ENCODE results near the gene HS6ST1.
A peak's percentile ranks its signal among the peaks of the same experiment; 100 is the strongest.

The HS6ST1 gene

DNA sequence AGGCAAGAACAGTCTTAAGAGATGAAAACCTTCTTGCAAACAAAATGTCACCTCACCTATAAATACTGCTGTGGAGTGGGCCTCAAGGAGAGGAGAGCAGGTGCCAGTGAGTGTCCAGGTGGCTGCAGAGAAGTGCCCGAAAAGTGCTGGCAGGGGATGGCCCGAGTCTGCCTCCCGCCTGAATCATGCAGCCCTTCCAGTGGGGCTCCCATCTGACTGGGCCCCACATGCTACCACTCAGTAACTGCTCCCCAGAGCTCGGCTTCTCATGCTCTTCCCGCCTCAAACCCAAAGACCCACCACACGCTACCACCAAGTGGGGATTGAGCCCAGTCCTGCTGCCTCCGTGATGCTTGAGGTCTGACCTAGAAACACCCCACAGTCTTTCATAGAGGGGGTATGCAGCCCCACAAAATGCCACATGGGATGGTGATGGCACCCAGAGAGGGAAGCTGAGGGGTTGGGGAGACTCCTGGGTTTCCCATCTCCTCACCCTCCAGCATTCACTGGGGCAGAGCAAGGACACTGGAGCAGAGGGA is 7.4 kb downstream of the HS6ST1 start:
- DNase-seq (ENCODE audit: low read depth, low spot score): no peak

GRCh38 chr2:128310761-128311160 is 7.9 kb downstream of the HS6ST1 start:
- no peak for DNase-seq (ENCODE audit: low read depth, low spot score)

DNA sequence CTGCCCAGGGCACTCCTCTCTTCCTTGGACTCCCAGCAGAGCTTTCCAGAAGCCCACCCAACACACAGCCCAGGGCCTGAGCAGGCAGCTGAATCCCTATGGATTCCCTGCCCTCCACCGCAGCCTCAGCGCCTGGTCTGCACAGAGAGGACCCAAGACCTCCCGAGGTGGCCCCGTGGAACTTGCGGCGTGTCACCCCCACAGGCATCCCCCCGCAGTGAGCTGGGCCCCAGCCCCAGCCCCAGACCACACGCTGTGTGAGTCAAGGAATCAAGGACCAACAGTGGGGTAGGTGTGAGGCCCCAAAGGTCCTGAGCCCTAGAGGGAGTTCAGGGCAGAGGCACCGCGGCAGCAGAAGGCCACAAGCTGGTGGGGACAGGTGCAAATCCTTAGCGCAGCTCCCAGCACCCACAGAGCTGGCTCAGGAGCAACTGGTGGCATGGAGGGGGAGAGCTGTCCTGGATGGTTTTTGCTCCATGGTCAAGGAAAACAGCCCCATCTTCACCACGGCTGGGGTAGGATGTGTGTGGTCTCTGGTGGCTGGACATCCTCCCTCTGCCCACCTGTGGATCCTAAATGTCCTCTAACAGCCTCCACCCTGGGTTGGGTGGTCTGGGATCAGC is 8.5 kb downstream of the HS6ST1 start:
- DNase-seq (ENCODE audit: low read depth, low spot score): no peak

DNA sequence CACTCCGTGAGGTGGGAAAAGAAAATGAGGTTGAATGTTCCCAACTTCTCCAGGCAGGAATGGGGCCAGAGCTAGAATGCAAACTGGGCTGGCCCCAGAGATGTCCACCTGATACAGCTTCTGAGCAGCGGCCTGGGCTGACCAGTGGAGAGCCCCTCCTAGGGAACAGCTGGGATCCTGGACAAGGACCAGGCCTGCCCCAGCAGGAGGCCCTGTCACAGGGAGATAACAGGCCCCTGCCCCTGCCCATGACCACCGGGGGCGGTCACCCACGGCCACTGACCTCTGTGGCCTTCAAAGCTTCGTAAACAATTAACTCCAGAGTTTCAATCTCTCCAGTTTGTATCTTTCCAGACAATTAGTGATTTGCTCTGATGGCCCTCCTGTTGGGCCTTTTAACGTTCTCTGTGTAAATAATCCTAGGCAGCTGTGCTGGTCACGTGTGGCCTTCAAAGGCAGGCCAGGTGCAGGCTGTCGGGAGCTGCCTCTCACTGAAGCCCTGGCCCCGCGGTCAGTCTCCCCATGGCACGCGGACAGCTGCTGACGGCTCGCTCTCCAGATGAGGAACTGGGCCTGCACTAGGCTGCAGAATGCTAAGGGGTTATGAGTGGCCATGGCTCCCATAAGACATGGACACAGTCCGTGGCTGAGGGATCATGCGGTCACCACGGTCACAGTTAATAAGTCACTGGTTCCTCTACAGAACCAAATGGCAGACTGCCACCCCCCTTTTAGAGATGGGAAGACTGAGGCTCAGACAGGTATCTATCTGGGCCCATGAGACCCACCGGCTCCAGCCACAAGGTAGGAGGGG is 9.2 kb downstream of the HS6ST1 start:
- DNase-seq (ENCODE audit: low read depth, low spot score): no peak

DNA sequence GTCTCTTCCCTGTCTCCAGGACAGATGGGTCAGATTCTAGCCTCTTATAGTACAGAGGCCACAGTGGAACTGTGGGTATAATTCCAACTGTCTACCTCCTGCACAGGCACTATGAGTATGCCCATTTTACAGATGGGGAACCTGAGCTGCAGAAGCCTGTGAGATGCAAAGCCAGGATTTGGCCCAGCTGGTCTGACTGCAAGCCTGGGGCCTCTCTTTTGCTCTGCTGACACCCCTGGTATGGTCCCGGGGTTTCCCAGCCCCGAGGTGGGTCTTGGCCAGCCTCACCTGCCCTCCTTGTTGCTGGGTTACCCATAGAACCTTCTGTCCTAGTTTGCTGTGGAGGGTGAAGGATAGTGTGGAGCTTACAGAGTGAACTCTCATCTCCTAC is 9.8 kb downstream of the HS6ST1 start:
- DNase-seq (ENCODE audit: low read depth, low spot score): no peak

- DNase-seq (ENCODE audit: low read depth, low spot score): no peak
These were observed 10.4 kb downstream of the HS6ST1 start for GRCh38 chr2:128308284-128308731.

- DNase-seq (ENCODE audit: low read depth, low spot score): no peak
These were observed 11.1 kb downstream of the HS6ST1 start for GRCh38 chr2:128307595-128307994.

DNA sequence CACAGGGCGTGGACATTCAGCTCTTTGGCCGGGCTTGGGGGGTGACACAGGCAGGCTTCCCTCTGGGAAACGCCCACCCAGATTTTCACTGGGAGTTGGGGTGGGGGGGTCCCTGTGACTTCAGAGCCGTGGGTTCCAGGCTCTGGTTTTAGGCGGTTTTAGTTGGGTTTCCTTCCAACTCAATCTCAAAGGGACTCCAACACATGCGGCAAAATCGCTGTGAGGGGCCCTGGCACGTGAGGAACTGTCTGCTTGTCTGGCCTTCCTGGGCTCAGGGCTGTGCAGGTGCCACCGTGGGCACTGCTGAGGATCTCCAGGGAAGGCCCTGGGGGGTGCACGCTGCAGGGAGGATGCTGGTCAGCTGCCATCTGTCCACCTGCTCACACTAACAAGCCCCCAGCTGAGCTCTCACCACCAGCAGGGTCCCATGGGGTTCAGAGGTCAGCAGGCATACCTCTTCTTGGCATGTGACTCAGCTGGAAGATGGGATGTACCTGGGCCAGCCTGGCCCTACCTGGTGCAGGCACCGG is 11.7 kb downstream of the HS6ST1 start:
- DNase-seq (ENCODE audit: low read depth, low spot score): no peak

DNA sequence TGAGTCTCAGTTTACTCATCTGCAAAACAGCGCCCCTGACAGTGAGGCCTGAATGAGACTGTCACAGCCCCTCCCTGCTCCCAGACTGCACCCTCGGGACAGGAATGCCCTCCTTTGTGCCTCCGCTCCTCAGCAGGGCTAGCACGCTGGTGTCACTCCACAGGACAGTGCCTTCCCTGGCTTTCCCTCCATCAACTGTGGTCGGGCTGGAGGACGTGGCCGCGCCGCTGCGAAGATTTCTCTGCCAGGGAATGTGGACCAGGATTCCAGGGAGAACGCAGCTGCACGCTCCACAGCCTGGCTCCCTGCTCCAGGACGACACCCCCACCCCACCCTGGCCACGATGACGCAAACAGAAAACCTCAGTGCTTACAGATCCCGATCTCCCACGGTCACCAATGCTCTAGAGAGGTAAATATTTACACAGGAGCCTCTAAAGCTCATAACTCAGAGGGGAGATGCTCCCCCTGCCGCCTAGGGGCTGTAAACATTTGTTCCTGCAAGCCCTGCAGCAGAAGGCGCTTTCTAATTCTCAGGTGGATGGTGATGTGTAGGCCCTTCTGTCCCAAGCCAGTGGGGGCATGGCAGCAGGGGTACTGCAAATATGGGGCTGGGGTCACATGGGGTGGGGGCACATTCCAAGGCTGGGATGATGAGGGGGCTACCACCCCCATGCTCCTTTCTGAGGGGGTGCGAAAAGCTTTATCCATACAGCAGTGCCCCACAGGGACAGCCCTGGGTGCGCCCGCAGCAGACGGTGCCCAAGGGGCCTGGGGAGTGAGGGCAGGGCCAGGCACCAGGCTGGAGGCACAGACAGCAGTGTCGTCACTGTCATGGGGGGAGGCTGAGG is 12.4 kb downstream of the HS6ST1 start:
- DNase-seq (ENCODE audit: low read depth, low spot score): peak; percentile 98

GRCh38 chr2:128305555-128306080 is 13.1 kb downstream of the HS6ST1 start:
- DNase-seq (ENCODE audit: low read depth, low spot score): no peak

- DNase-seq (ENCODE audit: low read depth, low spot score): peak; percentile 98
These were observed 13.7 kb downstream of the HS6ST1 start for GRCh38 chr2:128304715-128305554.

DNA sequence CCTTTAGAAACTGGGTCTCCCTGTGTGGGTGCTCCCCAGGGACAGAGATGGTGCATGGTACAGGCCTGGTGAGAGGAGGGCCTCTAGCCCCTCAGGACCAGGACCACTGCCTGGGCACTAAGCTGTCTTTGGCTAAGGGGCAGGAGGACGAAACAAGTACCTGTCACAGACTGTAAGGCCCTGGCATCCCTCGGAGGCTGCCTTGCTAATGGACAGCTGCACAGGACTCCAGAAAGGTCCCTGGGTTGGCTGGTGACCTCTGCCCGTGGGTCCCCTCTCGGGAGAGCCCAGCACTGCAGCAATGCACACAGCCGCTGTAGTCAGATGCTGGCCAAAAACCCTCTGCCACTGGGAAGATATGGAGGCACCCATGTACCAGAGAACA is 14.3 kb downstream of the HS6ST1 start:
- no peak for DNase-seq (ENCODE audit: low read depth, low spot score)

GRCh38 chr2:128303911-128304310 is 14.8 kb downstream of the HS6ST1 start:
- DNase-seq (ENCODE audit: low read depth, low spot score): no peak

GRCh38 chr2:128303095-128303791 is 15.4 kb downstream of the HS6ST1 start:
- no peak for DNase-seq (ENCODE audit: low read depth, low spot score)

DNA sequence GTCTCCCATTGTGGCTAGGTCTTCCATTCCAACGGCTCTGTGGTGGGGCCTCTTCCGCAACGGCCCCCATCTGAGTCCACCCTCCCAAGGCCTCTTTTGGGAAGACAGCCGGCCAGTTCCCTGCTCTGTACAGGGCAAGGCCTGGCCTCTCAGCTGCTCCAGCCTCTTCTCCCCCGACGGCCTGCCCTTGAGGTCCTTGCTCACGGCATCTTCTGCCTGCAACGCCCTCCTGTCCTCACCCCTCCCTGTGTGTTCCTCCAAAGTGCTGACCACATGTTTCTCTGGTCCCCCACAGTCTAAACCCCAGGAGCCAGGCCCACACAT is 16.0 kb downstream of the HS6ST1 start:
- DNase-seq (ENCODE audit: low read depth, low spot score): no peak

- DNase-seq (ENCODE audit: low read depth, low spot score): no peak
These were observed 16.5 kb downstream of the HS6ST1 start for GRCh38 chr2:128302011-128302743.

DNA sequence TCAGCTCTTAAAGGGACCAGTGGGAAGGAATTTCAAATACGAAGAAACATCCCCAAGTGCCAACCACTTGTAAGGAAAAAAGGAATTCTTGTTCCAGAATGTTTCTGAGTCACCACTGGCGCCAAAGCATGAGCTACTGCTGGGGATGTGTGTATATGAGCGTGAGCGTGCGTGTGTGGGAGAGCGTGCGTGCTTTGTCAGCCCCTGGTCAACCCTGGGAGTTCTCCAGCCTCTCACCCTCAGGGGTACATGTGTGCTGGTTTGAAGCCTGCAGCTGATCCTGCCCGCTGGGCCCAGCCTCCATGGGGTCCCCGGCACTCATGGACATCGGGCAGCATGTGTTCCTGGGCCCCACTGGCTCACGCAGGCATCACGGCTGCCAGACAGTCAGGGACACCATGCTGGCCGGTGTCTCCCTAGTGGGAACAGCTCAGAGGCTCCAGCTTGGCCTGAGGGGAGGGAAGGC is 17.1 kb downstream of the HS6ST1 start:
- peak; percentile 52 for DNase-seq (ENCODE audit: low read depth, low spot score)

- no peak for DNase-seq (ENCODE audit: low read depth, low spot score)
These were observed 17.6 kb downstream of the HS6ST1 start for GRCh38 chr2:128301021-128301420.

Measured in smooth muscle cell of the brain vasculature (primary cell).